ENCODE measurements around the gene AFF2. TPM values are rescaled to one million over a fixed set of nuclear protein-coding genes. Genes with fewer than 3 reads are reported as not detected.

AFF2 gene
- total and polyA plus RNA-seq, 2 donors (not counting 3 experiments of a cell fraction or from before 2014, with no cell fraction given): 0.03 to 0.07 TPM

- dilution Hi-C loops (cut with MboI; ENCODE audit: extremely low pct_ligation_motif_present, low sequenced_read_pairs): no loop called here
These were observed 491.1 kb downstream of the AFF2 start for GRCh38 chrX:148991502-148991901.

More at GRCh38 chrX:148991502-148991901, 491.1 kb downstream of the AFF2 start:
- ChIA-PET CTCF (no interaction called here), POLR2A (no interaction called here)
- no peaks in the 10 kb centered on the region for H3K27me3 ChIP-seq (ENCODE audit: control insufficient read depth in 2 of 2, insufficient read depth in 2 of 2, low read length in 2 of 2)
- H3K4me3 ChIP-seq (replicated peaks in 1 of 3; ENCODE audit: insufficient read depth in 1 of 3, low read depth in 1 of 3, low read length in 3 of 3): no peak overlapping the region
- no peak overlapping the region for H3K4me2 ChIP-seq (ENCODE audit: insufficient read depth, low read length)
- no peaks in the 10 kb centered on the region for H3K4me1 ChIP-seq (ENCODE audit: control insufficient read depth, extremely low read depth, insufficient read depth, low read length)
- FAIRE-seq: no peak
- no peaks in the 10 kb centered on the region for H4K20me1 ChIP-seq (replicated peaks; ENCODE audit: control insufficient read depth, extremely low read depth, insufficient read depth, low read length)
- no peaks in the 10 kb centered on the region for H3K36me3 ChIP-seq (ENCODE audit: control insufficient read depth in 2 of 2, extremely low read depth in 1 of 2, insufficient read depth in 2 of 2, low read length in 2 of 2)
- no peaks in the 10 kb centered on the region for H3K9me1 ChIP-seq (replicated peaks; ENCODE audit: control insufficient read depth, extremely low read depth, insufficient read depth, low read length)
- H3K27ac ChIP-seq (ENCODE audit: insufficient read depth, low read depth, low read length): no peak overlapping the region
- no peaks in the 10 kb centered on the region for H3K79me2 ChIP-seq (ENCODE audit: control insufficient read depth, insufficient read depth, low read length)
- H3K9me3 ChIP-seq (replicated peaks; ENCODE audit: control insufficient read depth, insufficient read depth, low read length): no peaks in the 10 kb centered on the region
- intact Hi-C loops (cut with micrococcal nuclease): no loop called here
- no TSS peak for BruUV-seq (replicated peaks)
- TF ChIP-seq FOS (IDR thresholded peaks at IDR 0.05; ENCODE audit: borderline replicate concordance, insufficient read depth, low read length): no peak
- TF ChIP-seq GATA2 (IDR thresholded peaks at IDR 0.05; ENCODE audit: insufficient read depth, insufficient read length, low read depth, low read length): no peak
- TF ChIP-seq POLR2AphosphoS5 (IDR thresholded peaks at IDR 0.05; ENCODE audit: insufficient read depth, low read depth, low read length): no peak
- TF ChIP-seq JUN (IDR thresholded peaks at IDR 0.05; ENCODE audit: borderline replicate concordance, insufficient read depth, insufficient read length, low read depth): no peak
- no peak for TF ChIP-seq MYC (IDR thresholded peaks at IDR 0.05; ENCODE audit: low read depth, low read length)
- TF ChIP-seq, protein P1, sequence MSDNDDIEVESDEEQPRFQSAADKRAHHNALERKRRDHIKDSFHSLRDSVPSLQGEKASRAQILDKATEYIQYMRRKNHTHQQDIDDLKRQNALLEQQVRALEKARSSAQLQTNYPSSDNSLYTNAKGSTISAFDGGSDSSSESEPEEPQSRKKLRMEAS (IDR thresholded peaks at IDR 0.05; ENCODE audit: insufficient read depth, insufficient read length): no peak
- TF ChIP-seq, protein P2, sequence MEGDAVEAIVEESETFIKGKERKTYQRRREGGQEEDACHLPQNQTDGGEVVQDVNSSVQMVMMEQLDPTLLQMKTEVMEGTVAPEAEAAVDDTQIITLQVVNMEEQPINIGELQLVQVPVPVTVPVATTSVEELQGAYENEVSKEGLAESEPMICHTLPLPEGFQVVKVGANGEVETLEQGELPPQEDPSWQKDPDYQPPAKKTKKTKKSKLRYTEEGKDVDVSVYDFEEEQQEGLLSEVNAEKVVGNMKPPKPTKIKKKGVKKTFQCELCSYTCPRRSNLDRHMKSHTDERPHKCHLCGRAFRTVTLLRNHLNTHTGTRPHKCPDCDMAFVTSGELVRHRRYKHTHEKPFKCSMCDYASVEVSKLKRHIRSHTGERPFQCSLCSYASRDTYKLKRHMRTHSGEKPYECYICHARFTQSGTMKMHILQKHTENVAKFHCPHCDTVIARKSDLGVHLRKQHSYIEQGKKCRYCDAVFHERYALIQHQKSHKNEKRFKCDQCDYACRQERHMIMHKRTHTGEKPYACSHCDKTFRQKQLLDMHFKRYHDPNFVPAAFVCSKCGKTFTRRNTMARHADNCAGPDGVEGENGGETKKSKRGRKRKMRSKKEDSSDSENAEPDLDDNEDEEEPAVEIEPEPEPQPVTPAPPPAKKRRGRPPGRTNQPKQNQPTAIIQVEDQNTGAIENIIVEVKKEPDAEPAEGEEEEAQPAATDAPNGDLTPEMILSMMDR (IDR thresholded peaks at IDR 0.05; ENCODE audit: extremely low read depth in 1 of 2, insufficient read depth in 1 of 2, low read depth in 1 of 2, low read length in 2 of 2): no peak
- TF ChIP-seq EZH2 (IDR thresholded peaks at IDR 0.05; ENCODE audit: borderline replicate concordance, low read depth, low read length, severe bottlenecking): no peak
- no peak for TF ChIP-seq POLR2A (IDR thresholded peaks at IDR 0.05; ENCODE audit: low read depth, low read length)
- no peak for DNase-seq (ENCODE audit: low read depth, low spot score)
- no peak overlapping the region for H3K9ac ChIP-seq (replicated peaks; ENCODE audit: extremely low read depth, insufficient read depth, low read length)
- no peak overlapping the region for H2AFZ ChIP-seq (ENCODE audit: low read depth, low read length)

Data from endothelial cell of umbilical vein (primary cell).